HG03439 (cell line): Measurements from ENCODE around the gene THYN1.
"Not testable (repeated sequence)": the region's sequence is repeated elsewhere in the genome, so short reads cannot be mapped to it uniquely, and the experiment has no call there.

Experiments used
- ATAC-seq: cut with Tn5 transposase; IDR thresholded peaks from one replicate; pipeline ENCODE4 v1.9.1; 2021; ENCODE audit warnings: mild to moderate bottlenecking, moderate library complexity; ENCODE audit not compliant: unreplicated experiment

Gene THYN1

DNA sequence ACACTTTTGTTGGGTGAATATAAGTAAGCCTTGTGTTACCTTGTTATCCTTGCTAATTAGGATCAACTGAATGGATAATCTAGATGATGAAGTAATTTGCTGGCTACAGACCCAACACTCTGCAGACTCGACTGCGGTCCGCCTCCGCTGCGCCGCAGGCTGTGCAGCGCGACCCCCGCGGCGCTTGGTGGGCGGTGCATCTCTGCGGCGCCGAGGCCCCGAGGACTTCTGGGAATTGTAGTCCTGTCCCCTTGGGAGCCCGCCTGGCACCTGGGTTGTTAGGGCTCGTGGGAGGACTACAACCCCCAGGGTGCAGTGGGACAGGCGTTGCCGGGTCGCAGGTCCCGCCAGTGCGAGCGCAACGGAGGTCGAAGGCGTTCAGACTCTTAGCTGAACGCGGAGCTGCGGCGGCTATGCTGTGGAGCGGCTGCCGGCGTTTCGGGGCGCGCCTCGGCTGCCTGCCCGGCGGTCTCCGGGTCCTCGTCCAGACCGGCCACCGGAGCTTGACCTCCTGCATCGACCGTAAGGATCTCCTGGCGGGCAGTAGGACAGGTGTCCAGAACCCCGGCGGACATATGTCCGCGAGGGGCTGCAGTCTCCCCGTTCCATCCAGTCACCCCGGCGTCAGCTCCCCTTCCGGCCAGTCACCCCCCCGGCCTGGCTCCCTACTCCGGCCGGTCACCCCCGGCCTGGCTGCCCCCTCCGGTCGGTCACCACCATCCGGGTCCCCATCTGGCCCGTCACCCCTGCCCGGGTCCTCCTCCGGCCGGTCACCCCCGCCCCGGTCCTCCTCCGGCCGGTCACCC is at the start of gene THYN1, which contains the start of gene ACAD8:
THYN1 (minus strand) TSS at position 165 of the 806 bp plus-strand sequence. CDS start 470 bp downstream, outside the sequence.
ACAD8 (plus strand) TSS at position 381 of the 806 bp plus-strand sequence; CDS start at position 414, 33 bp downstream.
- peak; percentile 99 for ATAC-seq

GRCh38 chr11:134294664-134295063 is 41.5 kb upstream of the THYN1 start:
- no peak for ATAC-seq

DNA sequence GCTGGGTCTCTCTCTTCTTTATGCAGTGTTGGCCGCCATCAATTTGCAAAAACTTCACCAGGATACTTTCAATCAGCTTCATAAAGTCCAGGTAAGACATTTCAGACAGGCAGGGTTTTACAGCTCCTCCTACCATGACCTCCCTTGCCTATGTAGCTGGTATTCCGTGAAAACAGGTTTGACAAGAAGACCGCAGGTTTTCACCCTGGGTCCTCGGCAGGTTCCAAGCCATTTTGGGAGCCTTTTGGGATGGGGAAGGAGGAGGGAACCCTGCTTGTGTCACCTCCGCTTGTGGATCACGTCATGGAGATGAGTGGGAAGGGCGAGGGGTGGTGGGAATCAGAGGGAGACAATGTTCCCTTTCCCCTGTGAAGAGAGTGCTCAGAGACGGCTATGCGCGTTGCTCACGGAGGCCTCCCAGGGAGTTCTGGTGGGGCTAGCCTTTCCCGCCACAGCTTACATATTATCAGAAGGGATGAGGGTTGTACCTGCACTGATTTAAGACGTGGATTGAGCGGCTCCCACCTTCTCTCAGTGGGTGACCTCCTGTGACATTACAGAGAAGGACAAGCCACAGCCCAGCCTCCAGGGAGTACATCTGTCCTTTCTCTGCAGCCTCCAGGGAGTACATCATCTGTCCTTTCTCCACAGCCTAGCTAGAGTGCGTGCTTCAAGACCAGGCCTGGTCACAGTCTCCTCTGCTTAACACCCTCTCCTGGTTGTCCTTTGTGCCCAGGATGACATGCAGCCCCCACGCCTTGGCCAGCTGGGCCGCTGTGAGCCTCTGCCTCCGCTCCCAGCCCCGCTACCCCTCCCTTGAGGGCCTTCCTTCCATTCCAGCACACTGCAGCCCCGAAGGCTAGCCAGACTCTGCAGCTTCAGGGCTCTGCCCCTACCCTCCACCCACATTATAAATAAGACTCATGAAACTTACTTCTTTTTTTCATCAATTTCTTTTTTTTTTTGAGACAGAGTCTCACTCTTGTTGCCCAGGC is 40.3 kb upstream of the THYN1 start:
- ATAC-seq: no peak

DNA sequence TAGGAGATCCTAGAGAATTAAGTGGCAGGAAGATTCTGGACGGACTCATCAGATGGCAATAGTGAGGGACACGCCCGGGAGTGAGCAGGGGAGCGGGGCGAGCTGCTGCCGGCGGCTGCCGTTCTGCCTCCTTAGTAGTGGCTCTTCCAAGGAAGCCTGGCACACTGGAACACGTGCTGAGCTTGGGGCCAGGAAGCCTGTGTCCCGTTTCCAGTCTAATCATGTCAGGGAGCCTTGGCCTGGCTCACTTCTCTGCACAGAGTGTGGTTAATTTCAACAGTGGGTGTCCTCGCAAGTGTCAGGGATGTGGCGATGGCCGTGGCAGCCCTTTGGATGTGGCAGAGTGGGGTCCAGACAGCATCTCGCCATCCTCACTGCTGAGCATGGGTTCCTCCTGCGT is 39.5 kb upstream of the THYN1 start:
- ATAC-seq: no peak

DNA sequence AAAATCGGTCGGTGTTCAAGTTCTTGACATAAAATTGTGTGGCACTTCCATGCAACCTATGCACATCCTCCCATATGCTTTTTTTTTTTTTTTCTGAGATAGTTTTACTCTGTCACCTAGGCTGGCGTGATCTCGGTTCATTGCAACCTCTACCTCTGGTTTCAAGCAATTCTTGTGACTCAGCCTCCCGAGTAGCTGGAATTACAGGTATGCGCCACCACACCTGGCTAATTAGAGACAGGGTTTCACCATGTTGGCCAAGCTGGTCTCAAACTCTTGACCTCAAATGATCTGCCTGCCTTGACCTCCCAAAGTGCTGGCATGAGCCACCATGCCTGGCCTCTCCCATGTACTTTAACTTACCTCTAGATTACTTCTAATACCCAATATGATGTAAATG is 38.0 kb upstream of the THYN1 start:
- ATAC-seq: no peak

- no peak for ATAC-seq
These were observed 37.5 kb upstream of the THYN1 start for GRCh38 chr11:134290646-134291045.

- no peak for ATAC-seq
These were observed 36.6 kb upstream of the THYN1 start for GRCh38 chr11:134289789-134290188.

GRCh38 chr11:134289167-134289566 is 36.0 kb upstream of the THYN1 start:
- ATAC-seq: no peak

DNA sequence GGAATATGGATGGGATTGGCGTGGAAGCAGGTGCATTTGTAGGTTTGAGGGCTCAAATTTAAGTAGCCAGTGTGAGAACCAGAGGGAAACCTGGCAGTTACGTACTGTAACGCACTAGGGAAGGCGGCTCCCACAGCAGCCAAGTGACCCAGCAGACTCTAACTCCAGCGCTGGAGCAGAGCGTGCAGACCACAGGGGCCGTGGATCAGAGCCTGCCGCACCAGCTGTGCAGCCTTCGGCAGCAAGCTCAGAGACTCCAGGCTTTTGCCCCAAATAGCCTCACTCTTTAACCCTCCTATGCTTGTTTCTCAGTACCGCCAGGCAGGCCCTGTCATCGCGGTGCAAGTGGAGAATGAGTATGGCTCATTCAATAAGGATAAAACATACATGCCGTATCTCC is 35.3 kb upstream of the THYN1 start:
- no peak for ATAC-seq

- ATAC-seq: no peak
These were observed 34.4 kb upstream of the THYN1 start for GRCh38 chr11:134287561-134287960.

GRCh38 chr11:134284349-134284748 is 31.2 kb upstream of the THYN1 start:
- not testable (repeated sequence) for ATAC-seq

DNA sequence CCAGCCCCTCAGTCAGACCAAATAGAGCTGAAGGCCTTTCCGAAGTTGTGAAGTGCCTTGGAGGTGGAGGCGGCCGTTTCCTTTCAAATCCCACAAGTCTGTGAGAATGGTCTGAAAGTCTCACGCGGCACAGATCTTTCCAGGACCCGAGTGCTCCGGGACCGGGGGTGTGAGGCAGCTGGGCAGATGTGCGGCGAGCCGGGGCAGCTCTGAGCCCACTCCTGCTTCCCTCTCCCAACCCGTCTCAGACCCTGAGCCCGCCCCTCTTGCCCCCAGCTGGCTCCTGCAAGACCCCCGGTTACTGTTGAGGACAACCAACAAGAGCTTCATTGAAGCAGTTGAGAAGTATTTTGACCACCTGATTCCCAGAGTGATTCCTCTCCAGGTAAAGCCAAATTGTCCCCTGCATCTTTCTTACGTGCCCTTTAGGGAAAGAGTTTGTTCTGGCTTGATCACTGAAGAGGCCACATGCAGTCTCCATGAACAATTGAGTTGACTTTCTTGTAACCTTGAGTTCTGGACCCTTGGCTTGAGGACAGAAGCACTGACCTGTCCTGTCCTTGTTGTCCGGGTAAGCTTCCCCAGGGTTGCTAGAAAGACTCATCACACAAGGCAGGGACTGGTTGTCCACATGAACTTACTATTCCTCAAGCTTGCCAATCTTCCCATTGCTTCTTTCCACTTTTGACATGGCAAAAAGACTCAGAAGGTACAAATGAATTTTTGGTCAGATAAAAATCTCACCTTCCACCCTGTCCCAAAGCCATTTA is 30.5 kb upstream of the THYN1 start:
- no peak for ATAC-seq

DNA sequence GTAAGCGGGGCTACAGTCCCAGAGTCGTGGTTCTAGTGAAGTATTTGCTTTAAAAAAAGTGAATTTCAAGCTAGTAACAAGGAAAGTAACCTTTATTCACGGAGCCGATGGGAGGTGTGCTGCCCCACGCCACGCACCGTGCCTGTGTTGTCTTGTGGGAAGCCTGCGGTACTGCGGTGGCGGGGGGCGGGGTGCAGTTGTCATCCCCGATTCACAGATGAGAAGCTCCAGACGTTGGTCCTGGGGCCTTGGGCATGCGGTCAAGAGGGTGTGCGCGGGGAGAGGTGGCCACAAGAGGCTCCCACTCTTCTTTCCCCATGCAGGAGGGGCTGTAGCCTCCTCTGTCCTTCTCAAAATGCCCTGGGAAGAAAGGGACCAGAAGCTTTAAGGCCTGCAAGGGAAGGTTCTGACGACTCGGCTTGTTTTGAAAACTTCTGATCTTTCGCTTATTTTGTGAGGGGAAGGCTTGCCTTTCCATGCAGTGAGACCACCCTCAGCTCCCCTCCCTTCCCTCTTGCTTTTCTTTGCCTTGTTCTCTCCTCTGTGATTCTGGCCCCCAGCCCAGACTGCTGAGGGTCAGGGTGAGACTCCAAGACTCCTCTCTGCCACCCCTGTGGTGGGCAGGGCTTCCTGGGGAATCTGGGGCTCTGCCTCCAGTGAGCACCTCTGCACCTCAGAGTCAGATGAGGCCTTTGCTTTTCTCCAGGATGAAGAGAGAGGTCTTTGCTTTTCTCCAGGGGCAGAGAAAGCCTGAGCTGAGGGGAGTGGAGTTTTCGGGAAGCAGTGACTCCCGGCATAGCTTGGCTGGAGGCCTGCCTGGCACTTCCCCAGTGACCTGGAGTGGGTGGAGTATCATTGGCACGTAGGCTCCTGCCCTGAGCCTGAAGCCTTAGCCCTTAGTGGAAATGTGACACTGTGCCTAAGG is 29.2 kb upstream of the THYN1 start:
- no peak for ATAC-seq

GRCh38 chr11:134281635-134282034 is 28.5 kb upstream of the THYN1 start:
- not testable (repeated sequence) for ATAC-seq

GRCh38 chr11:134278356-134278755 is 25.2 kb upstream of the THYN1 start:
- ATAC-seq: no peak

DNA sequence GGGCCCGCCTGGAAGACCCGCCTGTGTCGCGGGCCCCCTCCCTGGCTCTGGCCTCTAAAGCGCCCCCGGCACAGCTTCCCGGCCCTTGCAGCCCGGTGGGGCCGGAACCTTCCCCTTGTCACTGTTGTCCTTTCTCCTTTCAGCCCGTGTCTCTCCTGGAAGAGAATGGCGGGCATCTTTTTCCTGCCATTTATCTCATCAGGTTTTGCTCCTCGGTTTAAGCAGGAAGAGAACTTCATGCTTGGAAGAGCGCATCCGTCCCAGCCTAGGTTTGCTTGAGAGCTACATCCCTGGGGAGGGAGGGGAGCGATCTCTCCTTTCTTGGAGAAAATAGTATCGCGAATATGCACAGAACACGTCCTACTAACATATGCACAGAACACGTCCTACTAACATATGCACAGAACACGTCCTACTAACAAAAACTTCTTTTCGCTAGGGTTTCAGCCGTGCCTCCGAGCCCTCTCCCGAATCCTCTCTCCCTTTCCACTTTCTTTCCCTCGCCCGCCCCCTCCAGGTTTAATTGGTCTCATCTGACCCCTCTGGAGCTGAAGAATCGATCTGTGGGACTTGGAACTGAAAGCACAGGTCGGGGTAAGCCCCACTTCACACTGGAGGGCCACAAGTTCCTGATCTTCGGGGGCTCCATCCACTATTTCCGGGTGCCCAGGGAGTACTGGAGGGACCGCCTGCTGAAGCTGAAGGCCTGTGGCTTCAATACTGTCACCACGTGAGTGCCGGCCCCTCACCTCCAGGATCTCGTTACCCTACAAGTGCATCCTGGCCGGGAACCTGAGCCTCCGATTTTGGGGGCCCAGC is 24.2 kb upstream of the THYN1 start:
- no peak for ATAC-seq

GRCh38 chr11:134276396-134277182 is 23.4 kb upstream of the THYN1 start:
- no peak for ATAC-seq
